Left renal pelvis (tissue), 4 donors: ENCODE results near the gene NDUFV2. TPM values are rescaled to one million over a fixed set of nuclear protein-coding genes. Genes with fewer than 3 reads are reported as not detected.

Experiments
- polyA plus RNA-seq, 4 donors: library from polyadenylated mRNA; unstranded; fragments of 120-200 nt; gene quantifications; one replicate each; pipeline ENCODE4 v1.2.1, GENCODE V29; 2013; ENCODE audit not compliant: insufficient read length in 4 of 4

The NDUFV2 gene
- polyA plus RNA-seq, 4 donors, result 84.0 to 165 (median 133) TPM

Other genes starting within 250 kb of the NDUFV2 start
- gene ANKRD12, start 34.1 kb downstream of the NDUFV2 start, polyA plus RNA-seq, result 10 to 100 TPM; 21.5 to 35.6 (median 29.8) TPM
- gene TWSG1, start 232.1 kb downstream of the NDUFV2 start, polyA plus RNA-seq, result 100 to 1,000 TPM in 2 of 4 donors, 10 to 100 TPM in 2; 83.5 to 149 (median 116) TPM